Stomach smooth muscle (tissue), 2 donors: ENCODE data around the gene FAM20C.
"Not testable (repeated sequence)": the region's sequence is repeated elsewhere in the genome, so short reads cannot be mapped to it uniquely, and the experiment has no call there.

Experiments
- H3K27ac ChIP-seq: one replicate; pipeline ENCODE4 v1.7.0; 2013; ENCODE audit warnings: mild to moderate bottlenecking, low read length, inconsistent platforms
- H3K27me3 ChIP-seq, 2 donors: one replicate each; pipeline ENCODE4 v1.7.0; 2013; ENCODE audit warnings: low read length in 2 of 2; ENCODE audit not compliant: insufficient read depth in 2 of 2, control insufficient read depth in 1 of 2
- H3K36me3 ChIP-seq, 2 donors: one replicate each; pipeline ENCODE4 v1.7.0; 2013; ENCODE audit warnings: low read length in 2 of 2; ENCODE audit not compliant: control insufficient read depth in 2 of 2, insufficient read depth in 2 of 2
- H3K4me1 ChIP-seq: one replicate; pipeline ENCODE4 v1.7.0; 2013; ENCODE audit warnings: low read length; ENCODE audit not compliant: control insufficient read depth, insufficient read depth
- H3K4me3 ChIP-seq, 2 donors: one replicate each; pipeline ENCODE4 v1.7.0; 2013; ENCODE audit warnings: low read length in 2 of 2
- H3K9ac ChIP-seq, 2 donors: one replicate each; pipeline ENCODE4 v1.7.0; 2013; ENCODE audit warnings: low read length in 2 of 2, mild to moderate bottlenecking in 1 of 2
- H3K9me3 ChIP-seq, 2 donors: one replicate each; pipeline ENCODE4 v1.7.0; 2013; ENCODE audit warnings: low read length in 2 of 2; ENCODE audit not compliant: control insufficient read depth in 2 of 2
- donor health status: healthy.
- donor health status: Pancreatic carcinoma.

The FAM20C gene

DNA sequence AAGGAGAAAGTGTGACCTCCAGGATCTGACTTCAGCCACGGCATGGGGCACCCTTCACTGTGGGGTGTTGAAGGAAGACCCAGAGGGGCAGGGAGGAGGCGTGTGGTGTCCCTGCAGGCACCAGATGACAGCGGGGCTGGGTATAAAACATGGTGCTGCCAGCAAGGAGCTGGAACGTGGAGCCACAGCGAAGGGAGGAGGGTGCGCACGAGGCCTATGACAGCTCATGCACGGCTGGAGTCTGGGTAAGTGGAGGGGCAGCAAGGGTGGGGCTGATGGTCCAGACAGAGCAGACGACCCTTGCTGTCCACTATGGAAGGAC lies 69.8 kb downstream of the FAM20C start:
- Histone ChIP-seq H3K4me3 (no peak overlapping the region), H3K9ac (no peak overlapping the region), H3K27me3 (no peaks in the 10 kb centered on the region), H3K9me3 (peaks cover 0 to 7% of the 10 kb centered on the region in 2 donors), H3K4me1 (no peaks in the 10 kb centered on the region), H3K36me3 (peaks cover 32% of the 10 kb centered on the region in 2 donors), H3K27ac (no peak overlapping the region)

GRCh38 chr7:262631-263311 lies 70.4 kb downstream of the FAM20C start:
- not testable (repeated sequence) for H3K9me3 ChIP-seq, H3K4me1 ChIP-seq, H3K9ac ChIP-seq, H3K27ac ChIP-seq, H3K27me3 ChIP-seq, H3K4me3 ChIP-seq
- peaks cover 28 to 30% of the 10 kb centered on the region in 2 donors for H3K36me3 ChIP-seq

- H3K4me3 ChIP-seq, H3K27me3 ChIP-seq, H3K9ac ChIP-seq, H3K27ac ChIP-seq, H3K9me3 ChIP-seq, H3K4me1 ChIP-seq: not testable (repeated sequence)
- peaks cover 25 to 27% of the 10 kb centered on the region in 2 donors for H3K36me3 ChIP-seq
Measured at GRCh38 chr7:263483-264351, 71.3 kb downstream of the FAM20C start.

- peaks cover 15 to 18% of the 10 kb centered on the region in 2 donors for H3K36me3 ChIP-seq
- no peak overlapping the region for H3K4me3 ChIP-seq
- H3K4me1 ChIP-seq = no peaks in the 10 kb centered on the region
- H3K9ac ChIP-seq = no peak overlapping the region
- peaks cover 0 to 7% of the 10 kb centered on the region in 2 donors for H3K9me3 ChIP-seq
- no peaks in the 10 kb centered on the region for H3K27me3 ChIP-seq
- H3K27ac ChIP-seq = no peak overlapping the region
Measured at GRCh38 chr7:264541-265191, 72.3 kb downstream of the FAM20C start.

DNA sequence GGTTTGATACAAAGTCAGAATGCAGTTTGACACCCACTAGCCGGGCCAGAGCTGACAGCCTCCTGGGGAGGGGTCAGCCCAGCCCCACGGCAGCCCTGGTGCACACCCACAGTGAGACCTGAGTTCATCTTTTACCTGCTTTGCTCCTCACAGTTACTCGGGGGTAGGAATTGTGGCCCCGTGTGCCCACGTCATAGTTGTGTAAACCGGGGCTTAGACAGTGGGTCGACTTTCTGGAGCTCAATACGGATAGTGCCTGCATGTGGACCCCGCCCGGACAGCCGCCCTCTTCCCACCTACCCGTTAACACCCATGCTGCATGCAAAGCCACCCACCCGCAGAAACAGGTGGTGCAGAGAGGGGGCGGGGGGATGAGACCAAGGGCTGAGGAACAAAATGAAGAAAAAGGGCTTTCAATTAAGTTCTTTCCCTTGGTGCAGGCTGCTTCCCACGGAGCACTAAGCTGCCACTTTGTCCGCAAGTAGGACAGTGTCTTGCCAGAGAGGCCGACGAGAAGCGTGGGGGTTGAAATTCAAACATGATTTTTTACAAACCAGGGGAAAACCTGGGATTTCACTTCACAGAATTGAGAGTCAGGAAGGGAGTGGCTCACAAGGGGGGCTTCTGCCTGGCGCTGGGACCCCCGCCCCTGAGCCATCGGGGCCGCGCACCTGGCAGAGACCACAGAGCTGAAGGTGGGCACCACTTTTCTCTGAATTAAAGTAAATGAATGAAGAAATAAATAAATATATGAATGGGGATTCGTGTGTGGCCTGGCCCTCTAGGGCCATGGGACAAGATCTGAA lies 73.0 kb downstream of the FAM20C start:
- Histone ChIP-seq H3K36me3 (peaks cover 9 to 11% of the 10 kb centered on the region in 2 donors), H3K4me3 (no peak overlapping the region), H3K27me3 (no peaks in the 10 kb centered on the region), H3K9me3 (peaks cover 0 to 7% of the 10 kb centered on the region in 2 donors), H3K9ac (no peak overlapping the region), H3K4me1 (no peaks in the 10 kb centered on the region), H3K27ac (no peak overlapping the region)

DNA sequence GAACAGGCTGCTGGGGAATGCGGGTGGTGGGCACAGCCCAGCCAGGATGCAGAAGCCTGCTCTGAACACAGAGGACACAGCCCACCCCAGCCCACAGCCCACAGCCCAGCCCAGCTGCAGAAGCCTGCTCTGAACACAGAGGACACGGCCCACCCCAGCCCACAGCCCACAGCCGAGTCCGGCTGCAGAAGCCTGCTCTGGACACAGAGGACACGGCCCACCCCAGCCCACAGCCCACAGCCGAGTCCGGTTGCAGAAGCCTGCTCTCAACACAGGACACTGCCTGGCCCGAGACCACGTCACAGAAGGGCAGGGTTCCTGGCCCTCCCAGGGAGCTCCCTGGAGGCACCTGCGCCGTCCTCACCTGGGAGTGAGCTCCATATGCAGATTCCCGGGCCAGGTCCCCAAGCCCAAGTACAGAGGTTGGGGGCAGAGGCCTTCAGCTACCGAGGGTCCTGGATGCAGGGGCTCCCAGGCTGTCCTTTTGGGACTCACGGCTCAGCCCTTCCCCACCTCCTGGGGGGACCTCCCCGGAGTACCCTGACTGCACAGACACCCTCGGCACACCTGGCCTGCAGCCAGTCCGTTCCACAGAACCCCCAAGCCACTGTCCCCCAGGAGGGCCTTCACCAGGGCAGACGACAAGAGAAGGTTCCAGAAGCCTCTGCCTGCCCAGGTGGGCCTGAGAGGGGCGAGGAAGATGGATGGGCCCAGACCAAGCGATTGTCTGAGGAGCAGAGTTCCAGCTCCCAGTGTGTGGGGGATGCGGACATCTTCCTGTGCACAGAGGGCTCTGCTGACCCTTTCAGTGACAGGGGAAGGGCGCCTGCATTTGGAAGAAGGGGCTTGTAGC lies 73.9 kb downstream of the FAM20C start:
- Histone ChIP-seq H3K9ac (no peak overlapping the region), H3K36me3 (peaks cover under 1 to 5% of the 10 kb centered on the region in 2 donors), H3K4me1 (no peaks in the 10 kb centered on the region), H3K9me3 (peaks cover 0 to 7% of the 10 kb centered on the region in 2 donors), H3K4me3 (no peak overlapping the region), H3K27me3 (no peaks in the 10 kb centered on the region), H3K27ac (no peak overlapping the region)

DNA sequence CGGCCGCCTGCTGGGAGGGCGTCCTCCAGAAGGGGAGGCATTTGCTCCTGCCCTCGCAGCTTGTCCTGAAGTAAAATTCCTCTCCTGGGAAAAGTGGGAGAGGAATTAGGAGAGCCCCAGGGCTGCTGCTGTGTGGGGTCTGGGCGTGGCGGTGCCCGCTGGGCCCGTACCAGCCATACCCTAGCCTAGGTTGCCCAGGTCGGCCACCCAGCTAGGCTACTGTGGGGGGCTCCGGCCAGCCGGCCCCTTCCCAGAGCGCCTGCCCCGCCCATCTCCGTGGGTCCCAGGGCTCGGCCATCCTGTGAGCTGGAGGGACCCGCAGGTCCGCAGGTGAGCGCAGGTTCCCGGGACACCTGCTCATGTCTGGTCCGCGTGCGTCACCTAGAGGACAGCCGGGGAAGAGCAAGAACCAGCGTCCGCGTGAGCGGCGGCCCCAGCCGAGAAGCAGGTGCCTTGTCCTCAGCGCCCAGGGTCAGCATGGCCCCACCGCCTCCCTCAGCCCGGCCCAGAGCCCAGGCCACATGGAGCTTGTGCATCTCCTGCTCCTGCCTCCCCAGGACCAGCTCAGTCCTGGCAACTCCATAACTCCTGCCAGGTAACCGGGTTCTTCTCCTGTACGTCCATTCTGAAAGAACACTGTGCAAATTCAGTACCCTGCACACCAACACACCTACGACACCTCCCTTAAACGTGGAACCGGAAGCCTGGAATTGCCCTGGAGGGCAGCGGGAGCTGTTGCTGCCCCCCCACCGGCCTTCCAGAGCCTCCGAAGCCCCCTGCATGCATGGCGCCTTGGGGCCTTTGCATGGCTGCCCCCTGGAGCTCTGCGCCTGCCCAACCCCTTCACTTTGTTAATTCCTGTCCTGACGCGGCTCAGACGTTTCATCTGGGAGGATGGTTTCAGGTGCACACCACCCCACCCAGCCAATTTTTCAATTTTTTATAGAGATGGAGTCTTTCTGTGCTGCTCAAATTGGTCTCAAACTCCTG lies 74.8 kb downstream of the FAM20C start:
- no peak overlapping the region for H3K9ac ChIP-seq
- H3K4me1 ChIP-seq = no peaks in the 10 kb centered on the region
- no peak overlapping the region for H3K27ac ChIP-seq
- no peaks in the 10 kb centered on the region for H3K27me3 ChIP-seq
- H3K4me3 ChIP-seq = no peak overlapping the region
- peaks cover 0 to 3% of the 10 kb centered on the region in 2 donors for H3K9me3 ChIP-seq
- no peaks in the 10 kb centered on the region for H3K36me3 ChIP-seq

GRCh38 chr7:268991-269390 lies 76.6 kb downstream of the FAM20C start:
- H3K27me3 ChIP-seq = no peaks in the 10 kb centered on the region
- H3K4me1 ChIP-seq = no peaks in the 10 kb centered on the region
- peaks cover 0 to 12% of the 10 kb centered on the region in 2 donors for H3K9me3 ChIP-seq
- H3K36me3 ChIP-seq = no peaks in the 10 kb centered on the region
- no peak overlapping the region for H3K9ac ChIP-seq
- no peak overlapping the region for H3K4me3 ChIP-seq
- no peak overlapping the region for H3K27ac ChIP-seq

DNA sequence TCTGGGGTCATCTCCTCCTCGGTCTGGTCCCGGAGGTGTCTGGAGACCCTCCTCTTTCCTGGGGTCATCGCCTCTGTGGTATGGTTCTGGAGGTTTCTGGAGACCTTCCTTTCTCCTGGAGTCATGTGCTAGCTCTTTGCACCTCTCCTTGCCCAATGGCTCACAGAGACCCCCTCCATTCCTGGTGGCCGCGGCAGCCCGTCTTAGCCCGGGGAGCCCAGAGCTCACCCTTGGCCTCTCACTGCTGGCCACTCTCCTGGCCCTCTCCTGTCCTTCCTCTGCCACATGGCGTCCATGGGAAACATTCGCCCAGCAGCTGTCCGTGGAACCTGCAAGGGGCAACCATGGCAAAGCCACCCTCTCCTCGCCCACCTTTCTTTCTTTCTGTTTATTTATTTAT lies 77.3 kb downstream of the FAM20C start:
- no peak overlapping the region for H3K4me3 ChIP-seq
- H3K27ac ChIP-seq = no peak overlapping the region
- H3K27me3 ChIP-seq = no peaks in the 10 kb centered on the region
- H3K9ac ChIP-seq = no peak overlapping the region
- peaks cover 0 to 12% of the 10 kb centered on the region in 2 donors for H3K9me3 ChIP-seq
- no peaks in the 10 kb centered on the region for H3K4me1 ChIP-seq
- no peaks in the 10 kb centered on the region for H3K36me3 ChIP-seq
